Sigmoid colon (tissue), 3 donors: ENCODE measurements around the gene ARHGEF7.

ENCODE experiments used
- CTCF ChIP-seq, 4 experiments: fragments of 450-650 bp in 3 of 4; fragments of 200-600 bp in 1 of 4; IDR thresholded peaks; one replicate each; pipeline ENCODE4 v1.5.1; 2016 to 2019; ENCODE audit warnings: antibody characterized with exemption in 4 of 4, mild to moderate bottlenecking in 3 of 4, moderate library complexity in 2 of 4
- POLR2A ChIP-seq, 2 donors: fragments of 450-650 bp; IDR thresholded peaks; one replicate each; pipeline ENCODE4 v1.6.1; 2016; ENCODE audit warnings: antibody characterized with exemption in 2 of 2, mild to moderate bottlenecking in 2 of 2, moderate library complexity in 2 of 2

- TF ChIP-seq CTCF (IDR thresholded peaks at IDR 0.05), result no peak
- no peak for TF ChIP-seq POLR2A (IDR thresholded peaks at IDR 0.05)
These were observed 176.8 kb downstream of the ARHGEF7 start for GRCh38 chr13:111291908-111292307.
